NCI-H146 treated with DMSO at 0.1 percent for 48 hours (cell line): ENCODE data around the gene PTBP2.

Experiments
- DNase-seq: peaks from one replicate; lab custom pipeline; 2025; ENCODE audit not compliant: unreplicated experiment; lab: John Stamatoyannopoulos, UW

PTBP2 gene

DNA sequence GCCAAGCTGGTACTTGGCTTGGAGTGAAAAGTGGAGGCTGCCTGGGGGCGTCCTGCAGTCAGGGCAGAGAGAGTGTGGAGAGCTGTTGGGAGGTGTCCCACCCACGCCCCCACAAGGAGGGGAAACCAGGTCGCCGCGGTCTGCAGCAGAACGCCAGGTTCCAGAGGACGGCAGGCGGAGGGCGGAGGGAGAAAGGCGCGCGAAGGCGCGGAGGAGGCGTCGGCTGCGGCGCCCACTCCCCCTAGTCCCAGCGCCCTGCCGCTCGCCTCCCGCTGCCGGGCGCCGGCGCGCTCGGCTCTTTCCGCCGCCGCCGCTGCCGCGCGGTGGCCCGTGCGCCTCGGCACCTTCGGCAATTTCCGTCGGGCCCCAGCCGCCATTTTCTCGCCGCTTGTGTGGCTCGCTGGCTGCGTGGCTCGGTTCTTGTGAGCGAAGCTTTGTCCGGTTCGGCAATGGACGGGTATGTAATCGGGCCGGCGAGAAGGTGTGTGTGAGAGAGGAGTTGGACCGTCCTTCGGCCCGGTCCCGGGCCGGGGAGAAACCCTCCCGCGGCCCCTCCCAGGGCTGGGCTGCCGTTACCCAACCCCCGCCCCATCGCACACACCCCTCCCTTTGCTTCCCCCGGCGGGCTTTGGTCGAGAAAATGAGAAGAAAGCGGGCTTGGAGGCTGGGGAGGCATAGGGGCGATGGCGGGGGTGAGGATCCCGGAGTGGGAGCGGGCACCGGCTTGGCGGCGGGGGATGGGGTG, at the start of gene PTBP2:
Gene PTBP2 (plus strand): TSS at position 369 of the 745 bp plus-strand sequence. CDS start 81 bp downstream, at position 450.
- DNase-seq: peak; percentile 74

- DNase-seq: no peak
These were observed 46.7 kb upstream of the PTBP2 start for GRCh38 chr1:96674915-96675314.

DNA sequence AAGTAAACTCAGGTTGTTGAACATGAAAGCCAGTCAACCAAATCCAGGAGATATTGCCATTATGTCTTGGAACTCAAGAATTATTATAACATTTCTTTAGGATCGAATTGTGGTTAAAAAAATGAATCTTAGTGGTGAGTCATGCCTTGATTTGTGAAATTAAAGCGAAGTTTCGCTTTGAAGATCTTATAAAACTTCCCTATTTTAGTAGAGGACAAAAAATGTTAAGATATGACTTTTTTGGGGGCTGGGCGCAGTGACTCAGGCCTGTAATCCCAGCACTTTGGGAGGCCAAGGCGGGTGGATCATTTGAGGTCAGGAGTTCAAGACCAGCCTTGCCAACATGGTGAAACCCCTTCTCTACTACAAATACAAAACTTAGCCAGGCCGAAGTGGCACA, 39.5 kb upstream of the PTBP2 start:
- no peak for DNase-seq

- DNase-seq: no peak
These were observed 37.7 kb upstream of the PTBP2 start for GRCh38 chr1:96683931-96684330.

GRCh38 chr1:96684744-96685143, 36.8 kb upstream of the PTBP2 start:
- DNase-seq: no peak

- DNase-seq: peak; percentile 13
These were observed 32.8 kb upstream of the PTBP2 start for GRCh38 chr1:96688767-96689166.

DNA sequence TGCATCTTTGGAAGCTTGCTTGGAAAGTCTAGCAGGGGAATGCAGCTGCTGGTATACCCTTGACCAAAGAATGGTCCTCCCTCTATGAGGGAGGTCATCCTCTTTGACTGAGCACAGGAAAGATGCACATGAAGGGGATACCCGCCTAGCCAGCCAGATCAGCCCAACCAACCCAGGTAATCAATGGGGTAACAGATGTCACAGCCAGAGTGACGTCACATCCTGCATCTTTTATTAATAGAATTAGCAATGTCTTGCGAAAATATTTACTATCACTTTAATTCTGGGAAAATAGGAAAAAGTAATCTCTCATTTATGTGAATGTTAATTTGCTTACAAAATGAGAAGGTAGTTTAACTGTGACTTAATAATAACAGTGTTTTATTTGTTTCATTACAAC, 25.6 kb upstream of the PTBP2 start:
- DNase-seq: no peak

- DNase-seq: no peak
These were observed 23.1 kb upstream of the PTBP2 start for GRCh38 chr1:96698342-96698983.

GRCh38 chr1:96703186-96703585, 18.4 kb upstream of the PTBP2 start:
- DNase-seq: no peak

DNA sequence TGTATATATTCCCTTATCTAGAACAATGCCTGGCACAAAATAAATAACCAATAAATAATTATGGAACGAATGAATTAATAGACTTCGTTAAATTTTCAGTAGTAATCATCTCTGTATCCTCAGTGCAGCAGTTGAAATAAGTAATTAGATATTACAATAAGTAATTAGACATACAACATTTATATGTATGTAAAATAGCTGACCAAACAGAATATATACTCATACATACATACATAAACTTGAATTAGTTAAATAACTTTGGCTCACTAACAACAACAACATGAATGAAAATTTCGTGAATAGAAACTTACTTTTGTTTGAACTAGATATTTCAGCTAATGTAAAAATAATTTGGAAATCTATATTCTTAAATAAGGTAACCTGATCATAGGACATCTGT, 14.6 kb upstream of the PTBP2 start:
- DNase-seq: no peak

- no peak for DNase-seq
These were observed 13.1 kb upstream of the PTBP2 start for GRCh38 chr1:96708482-96708881.

GRCh38 chr1:96710708-96711477, 10.7 kb upstream of the PTBP2 start:
- DNase-seq: no peak

- DNase-seq: no peak
These were observed 7.9 kb upstream of the PTBP2 start for GRCh38 chr1:96713649-96714048.

DNA sequence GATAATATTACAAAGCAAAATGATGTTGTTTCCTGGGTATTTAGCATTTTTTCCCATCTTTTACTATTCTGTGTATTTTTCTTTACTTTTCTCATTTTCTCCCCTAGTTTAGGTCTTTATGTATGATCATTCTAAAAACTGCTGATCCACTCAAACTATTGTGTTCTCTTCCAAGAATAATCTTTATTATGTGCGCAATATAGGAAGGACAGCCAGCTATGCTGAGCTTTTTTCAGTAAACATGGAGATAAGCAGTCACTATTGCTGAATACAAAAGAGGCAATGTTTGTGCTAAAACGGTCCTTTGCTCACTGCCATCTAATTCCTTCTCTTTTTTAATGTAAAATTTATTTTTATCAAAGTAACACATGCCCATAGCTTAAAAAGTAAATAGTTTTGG, 6.7 kb upstream of the PTBP2 start:
- DNase-seq: no peak

DNA sequence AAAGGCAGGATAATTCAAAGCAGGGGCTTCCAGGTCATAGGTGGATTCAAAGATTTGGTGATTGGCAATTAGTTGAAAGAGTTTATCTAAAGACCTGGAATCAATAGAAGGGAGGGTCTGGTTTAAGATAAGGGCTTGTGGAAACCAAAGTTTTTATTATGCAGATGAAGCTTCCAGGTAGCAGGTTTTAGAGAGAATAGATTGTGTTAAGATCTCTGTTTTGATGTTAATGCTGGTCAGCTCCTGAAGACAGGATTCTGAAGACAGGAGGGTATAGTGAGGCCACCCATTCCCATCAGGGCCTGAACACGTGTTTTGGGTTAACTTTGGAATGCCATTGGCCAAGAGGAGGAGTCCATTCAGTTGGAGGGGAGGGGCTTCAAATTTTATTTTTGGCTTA, 6.1 kb upstream of the PTBP2 start:
- DNase-seq: no peak

DNA sequence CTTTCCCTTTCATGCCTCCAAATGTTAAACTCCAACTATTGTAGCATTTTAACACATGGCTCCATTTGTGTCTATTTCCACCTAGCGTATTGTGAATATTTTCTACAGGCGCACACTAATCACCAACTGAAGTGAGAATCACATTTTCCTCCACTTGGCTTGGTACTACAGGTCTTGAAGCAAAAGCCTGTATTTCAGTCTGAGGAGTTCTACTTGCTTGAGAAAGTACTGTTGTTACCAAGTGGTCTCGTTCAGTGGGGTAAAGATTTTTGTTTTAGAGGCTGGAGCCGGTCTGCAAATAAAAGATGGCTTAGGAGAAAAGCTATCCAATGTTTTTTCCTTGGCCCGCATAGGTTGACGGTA, 550 bp upstream of the PTBP2 start:
- no peak for DNase-seq

DNA sequence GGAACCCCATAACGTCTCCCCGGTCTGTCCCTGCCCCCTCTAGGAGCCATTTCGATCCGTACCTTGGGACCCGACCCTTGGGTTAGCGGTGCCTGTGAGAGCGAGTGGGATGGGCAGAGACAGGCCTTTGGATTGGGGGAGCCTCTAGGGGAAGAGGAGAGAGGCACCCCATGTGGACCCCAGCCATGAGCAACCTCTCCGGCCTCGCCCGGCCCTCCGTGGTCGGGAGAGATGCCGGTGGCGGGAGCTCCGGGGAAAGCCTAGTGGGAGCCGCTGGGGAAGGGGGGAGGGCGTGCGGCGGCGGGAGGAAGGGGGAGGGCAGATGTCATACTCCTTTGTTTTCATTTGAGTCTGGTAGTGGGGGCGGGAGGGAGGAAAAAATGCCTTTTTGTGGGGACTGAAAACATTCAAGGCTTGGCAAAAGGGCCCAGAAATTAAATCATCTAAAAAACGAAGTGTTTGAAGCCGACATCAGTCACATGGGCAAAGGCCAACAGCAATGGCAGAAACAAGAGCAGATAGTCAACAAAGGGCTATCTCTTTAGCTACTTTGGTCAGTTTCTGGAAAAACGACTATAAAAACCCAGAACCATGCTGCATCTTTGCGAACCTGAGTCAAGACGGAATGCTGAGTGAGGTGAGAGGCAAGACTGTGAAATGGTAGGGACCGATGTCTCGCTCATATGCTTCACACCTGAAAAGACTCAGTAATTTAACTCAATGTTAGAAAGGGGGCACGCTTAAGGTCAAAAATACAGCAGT, 758 bp downstream of the PTBP2 start:
- DNase-seq: peak; percentile 33

DNA sequence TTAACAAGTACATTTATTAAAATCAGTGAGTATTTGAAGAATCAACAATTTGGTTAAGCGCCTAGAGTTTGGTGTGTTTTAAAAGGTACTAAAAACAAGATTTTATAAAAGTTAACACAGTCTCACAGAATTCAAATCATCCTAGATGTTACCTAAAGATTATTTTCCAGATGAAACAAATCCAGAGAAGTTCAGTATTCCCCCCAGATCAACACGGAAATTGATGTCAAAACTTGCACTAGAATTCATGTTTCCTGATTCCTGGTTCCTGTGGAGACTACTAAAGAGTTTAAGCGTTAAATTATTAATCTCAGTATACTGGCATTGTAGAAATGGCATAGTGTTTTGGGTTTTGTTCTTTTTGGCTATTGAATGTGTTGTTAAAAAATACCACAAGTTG, 1.4 kb downstream of the PTBP2 start:
- no peak for DNase-seq

- DNase-seq: no peak
These were observed 1.8 kb downstream of the PTBP2 start for GRCh38 chr1:96723377-96723776.

DNA sequence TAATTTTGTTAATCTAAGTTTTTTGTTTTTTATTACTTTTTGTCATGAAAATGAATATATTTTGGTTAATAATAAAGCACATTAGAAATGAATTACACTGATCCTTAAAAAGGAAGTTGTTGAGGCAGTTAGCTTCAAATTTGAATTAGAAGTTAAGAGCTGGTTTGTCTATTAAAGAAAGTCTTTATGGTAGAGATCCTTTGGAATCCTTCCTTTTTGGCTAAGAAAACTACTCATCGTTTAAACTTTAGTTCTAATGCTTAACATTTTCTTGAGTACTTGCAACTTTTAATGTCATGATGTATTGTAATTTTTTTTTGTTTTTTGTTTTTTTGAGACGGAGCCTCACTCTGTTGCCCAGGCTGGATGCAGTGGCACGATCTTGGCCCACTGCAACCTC, 2.4 kb downstream of the PTBP2 start:
- no peak for DNase-seq

GRCh38 chr1:96727860-96728259, 6.3 kb downstream of the PTBP2 start:
- DNase-seq: no peak
